SK-N-SH (cell line): ENCODE measurements around the gene RPL4.

Source experiments
- RAD21 ChIP-seq: IDR thresholded peaks from 2 replicates; pipeline ENCODE4 v1.6.1; 2012; ENCODE audit warnings: mild to moderate bottlenecking, low read length
- SIN3A ChIP-seq: IDR thresholded peaks from 2 replicates; pipeline ENCODE4 v1.6.1; 2012; ENCODE audit warnings: low read depth, mild to moderate bottlenecking, low read length, moderate library complexity, borderline replicate concordance
- TF ChIP-seq, protein P1 (sequence below): fragments of 200-600 bp; sonication (generic); IDR thresholded peaks from 2 replicates; pipeline ENCODE4 v1.6.1; 2017; ENCODE audit warnings: antibody characterized with exemption, mild to moderate bottlenecking, moderate library complexity

DNA sequence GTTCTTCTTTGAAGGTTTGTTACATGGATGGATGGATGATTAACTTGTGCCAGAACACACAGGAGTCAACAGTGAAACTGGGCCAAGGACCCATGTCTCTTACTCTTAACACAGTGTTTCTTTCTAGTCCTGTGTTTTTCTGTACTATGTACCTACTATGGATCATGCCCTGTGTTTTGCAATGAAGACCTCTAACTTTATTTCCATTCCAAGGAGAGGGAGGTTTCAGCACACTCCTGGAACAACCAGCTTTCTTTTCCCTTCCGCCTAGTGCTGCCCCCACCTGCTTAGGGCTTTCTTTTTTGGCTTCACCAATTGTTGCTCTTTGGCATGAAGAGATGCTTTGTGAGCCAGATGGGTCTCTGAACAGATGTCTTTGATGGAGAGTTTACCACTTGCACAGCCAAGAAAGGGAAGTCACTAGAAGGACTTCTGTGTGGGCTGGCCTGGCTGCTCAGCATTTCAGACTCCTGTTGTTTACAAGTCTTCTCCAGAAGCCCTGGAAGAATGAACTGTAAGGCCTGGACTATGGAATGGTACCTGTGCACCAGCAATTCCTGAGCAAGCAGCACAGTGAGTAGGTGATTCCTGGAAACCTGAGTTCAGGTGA is 51.6 kb downstream of the RPL4 start:
- TF ChIP-seq SIN3A (no peak), RAD21 (no peak)
- TF ChIP-seq, protein P1, sequence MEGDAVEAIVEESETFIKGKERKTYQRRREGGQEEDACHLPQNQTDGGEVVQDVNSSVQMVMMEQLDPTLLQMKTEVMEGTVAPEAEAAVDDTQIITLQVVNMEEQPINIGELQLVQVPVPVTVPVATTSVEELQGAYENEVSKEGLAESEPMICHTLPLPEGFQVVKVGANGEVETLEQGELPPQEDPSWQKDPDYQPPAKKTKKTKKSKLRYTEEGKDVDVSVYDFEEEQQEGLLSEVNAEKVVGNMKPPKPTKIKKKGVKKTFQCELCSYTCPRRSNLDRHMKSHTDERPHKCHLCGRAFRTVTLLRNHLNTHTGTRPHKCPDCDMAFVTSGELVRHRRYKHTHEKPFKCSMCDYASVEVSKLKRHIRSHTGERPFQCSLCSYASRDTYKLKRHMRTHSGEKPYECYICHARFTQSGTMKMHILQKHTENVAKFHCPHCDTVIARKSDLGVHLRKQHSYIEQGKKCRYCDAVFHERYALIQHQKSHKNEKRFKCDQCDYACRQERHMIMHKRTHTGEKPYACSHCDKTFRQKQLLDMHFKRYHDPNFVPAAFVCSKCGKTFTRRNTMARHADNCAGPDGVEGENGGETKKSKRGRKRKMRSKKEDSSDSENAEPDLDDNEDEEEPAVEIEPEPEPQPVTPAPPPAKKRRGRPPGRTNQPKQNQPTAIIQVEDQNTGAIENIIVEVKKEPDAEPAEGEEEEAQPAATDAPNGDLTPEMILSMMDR: no peak
